M059J (cell line): ENCODE measurements around the gene DPF3. TPM values are rescaled to one million over a fixed set of nuclear protein-coding genes. Genes with fewer than 3 reads are reported as not detected.

Source experiments
- total RNA-seq: library from RNA; depleted of rRNA; stranded (reverse); fragments of >200 nt; shearing (Covaris generic); gene quantifications from 2 replicates; pipeline ENCODE4 v1.2.3, GENCODE V29; 2014; rRNA removed

DPF3 gene
- total RNA-seq, 1 experiment from 2014 or later = 8.3 TPM

Other genes starting within 250 kb of the DPF3 start
- gene DCAF4, start 32.4 kb upstream of the DPF3 start, total RNA-seq = 24.5 and 42.4 TPM in 2 replicates
- gene ZFYVE1, start 133.0 kb upstream of the DPF3 start, total RNA-seq = 8.5 and 13.8 TPM in 2 replicates
- 19.5 and 24.5 TPM in 2 replicates for gene RBM25, start 164.4 kb upstream of the DPF3 start, total RNA-seq
- gene PSEN1, start 242.4 kb upstream of the DPF3 start, total RNA-seq = 34.6 and 44.9 TPM in 2 replicates